ENCODE measurements around the gene ENKD1.

DNA sequence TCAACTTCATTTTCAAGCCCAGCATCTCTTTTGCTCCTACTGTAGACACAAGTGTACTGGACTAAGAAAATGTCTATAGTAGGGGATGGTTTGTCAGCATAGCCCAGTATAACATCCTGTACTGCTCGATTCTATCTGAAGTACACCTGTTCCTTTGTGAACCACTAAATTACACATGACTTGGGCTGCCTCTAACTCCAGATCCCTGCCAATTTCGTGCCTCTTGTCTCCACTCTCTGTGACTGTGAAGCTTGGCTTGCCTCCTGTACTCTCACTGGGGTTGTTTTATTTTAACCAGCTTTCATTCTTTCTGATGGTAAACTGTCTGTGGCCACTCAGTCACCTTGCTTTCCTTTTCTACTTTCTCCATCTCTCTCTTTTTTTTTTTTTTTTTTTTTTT is 28.1 kb upstream of the ENKD1 start:
- TF ChIP-seq, protein P1, sequence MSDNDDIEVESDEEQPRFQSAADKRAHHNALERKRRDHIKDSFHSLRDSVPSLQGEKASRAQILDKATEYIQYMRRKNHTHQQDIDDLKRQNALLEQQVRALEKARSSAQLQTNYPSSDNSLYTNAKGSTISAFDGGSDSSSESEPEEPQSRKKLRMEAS (IDR thresholded peaks at IDR 0.05): no peak
- TF ChIP-seq ZBTB7A (IDR thresholded peaks at IDR 0.05; ENCODE audit: low read depth): no peak
- TF ChIP-seq, protein P2, sequence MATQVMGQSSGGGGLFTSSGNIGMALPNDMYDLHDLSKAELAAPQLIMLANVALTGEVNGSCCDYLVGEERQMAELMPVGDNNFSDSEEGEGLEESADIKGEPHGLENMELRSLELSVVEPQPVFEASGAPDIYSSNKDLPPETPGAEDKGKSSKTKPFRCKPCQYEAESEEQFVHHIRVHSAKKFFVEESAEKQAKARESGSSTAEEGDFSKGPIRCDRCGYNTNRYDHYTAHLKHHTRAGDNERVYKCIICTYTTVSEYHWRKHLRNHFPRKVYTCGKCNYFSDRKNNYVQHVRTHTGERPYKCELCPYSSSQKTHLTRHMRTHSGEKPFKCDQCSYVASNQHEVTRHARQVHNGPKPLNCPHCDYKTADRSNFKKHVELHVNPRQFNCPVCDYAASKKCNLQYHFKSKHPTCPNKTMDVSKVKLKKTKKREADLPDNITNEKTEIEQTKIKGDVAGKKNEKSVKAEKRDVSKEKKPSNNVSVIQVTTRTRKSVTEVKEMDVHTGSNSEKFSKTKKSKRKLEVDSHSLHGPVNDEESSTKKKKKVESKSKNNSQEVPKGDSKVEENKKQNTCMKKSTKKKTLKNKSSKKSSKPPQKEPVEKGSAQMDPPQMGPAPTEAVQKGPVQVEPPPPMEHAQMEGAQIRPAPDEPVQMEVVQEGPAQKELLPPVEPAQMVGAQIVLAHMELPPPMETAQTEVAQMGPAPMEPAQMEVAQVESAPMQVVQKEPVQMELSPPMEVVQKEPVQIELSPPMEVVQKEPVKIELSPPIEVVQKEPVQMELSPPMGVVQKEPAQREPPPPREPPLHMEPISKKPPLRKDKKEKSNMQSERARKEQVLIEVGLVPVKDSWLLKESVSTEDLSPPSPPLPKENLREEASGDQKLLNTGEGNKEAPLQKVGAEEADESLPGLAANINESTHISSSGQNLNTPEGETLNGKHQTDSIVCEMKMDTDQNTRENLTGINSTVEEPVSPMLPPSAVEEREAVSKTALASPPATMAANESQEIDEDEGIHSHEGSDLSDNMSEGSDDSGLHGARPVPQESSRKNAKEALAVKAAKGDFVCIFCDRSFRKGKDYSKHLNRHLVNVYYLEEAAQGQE (IDR thresholded peaks at IDR 0.05; ENCODE audit: low read depth): no peak
- no peak for TF ChIP-seq TCF12 (IDR thresholded peaks at IDR 0.05; ENCODE audit: low read depth)
- no peak for TF ChIP-seq CREB1 (IDR thresholded peaks at IDR 0.05; ENCODE audit: low read depth)
- TF ChIP-seq EP300 (IDR thresholded peaks at IDR 0.05; ENCODE audit: borderline replicate concordance): no peak
- TF ChIP-seq EGR1 (IDR thresholded peaks at IDR 0.05): no peak
- no peak for TF ChIP-seq YY1 (IDR thresholded peaks at IDR 0.05; ENCODE audit: low read depth)
- TF ChIP-seq TAF1 (IDR thresholded peaks at IDR 0.05; ENCODE audit: low read depth): no peak
